HepG2 (cell line): Measurements from ENCODE around the gene NGDN. TPM values are rescaled to one million over a fixed set of nuclear protein-coding genes. Genes with fewer than 3 reads are reported as not detected.

Source experiments
- BHLHE40 ChIP-seq: IDR thresholded peaks from 2 replicates; pipeline ENCODE4 v1.6.1; 2011; ENCODE audit warnings: low read length, improper control_type of control experiment
- CHCHD3 ChIP-seq: sonication (generic); formaldehyde crosslinking; IDR thresholded peaks from 2 replicates; pipeline ENCODE4 v1.8.0; 2022; ENCODE audit warnings: mild to moderate bottlenecking, missing genetic modification reagents, moderate library complexity
- DRAP1 ChIP-seq: IDR thresholded peaks from 2 replicates; pipeline ENCODE4 v1.6.1; 2016; ENCODE audit warnings: missing genetic modification reagents, missing compliant biosample characterization
- ELF3 ChIP-seq: IDR thresholded peaks from 2 replicates; pipeline ENCODE4 v1.6.1; 2016; ENCODE audit warnings: missing genetic modification reagents, missing compliant biosample characterization
- HNF1B ChIP-seq: sonication (generic); formaldehyde crosslinking; IDR thresholded peaks from 2 replicates; pipeline ENCODE4 v1.5.1; 2020; ENCODE audit warnings: mild to moderate bottlenecking, moderate library complexity, missing genetic modification reagents
- HOXA5 ChIP-seq: sonication (generic); formaldehyde crosslinking; IDR thresholded peaks from 2 replicates; pipeline ENCODE4 v1.4.0; 2020; ENCODE audit warnings: missing genetic modification reagents
- PAXIP1 ChIP-seq: sonication (generic); formaldehyde crosslinking; conservative IDR thresholded peaks from 2 replicates; pipeline ENCODE4 v1.4.0; 2020; ENCODE audit warnings: mild to moderate bottlenecking, missing genetic modification reagents, moderate library complexity
- PHB2 ChIP-seq: fragments of 450-650 bp; IDR thresholded peaks from 2 replicates; pipeline ENCODE4 v1.6.1; 2018; ENCODE audit not compliant: partially characterized antibody
- SALL1 ChIP-seq: sonication (generic); formaldehyde crosslinking; IDR thresholded peaks from 2 replicates; pipeline ENCODE4 v1.8.0; 2022; ENCODE audit warnings: mild to moderate bottlenecking, missing genetic modification reagents
- SKIL ChIP-seq: sonication (generic); formaldehyde crosslinking; IDR thresholded peaks from 2 replicates; pipeline ENCODE4 v1.8.0; 2022; ENCODE audit warnings: missing genetic modification reagents, mild to moderate bottlenecking, moderate library complexity, borderline replicate concordance
- THAP7 ChIP-seq: sonication (generic); formaldehyde crosslinking; IDR thresholded peaks from 2 replicates; pipeline ENCODE4 v1.8.1; 2023; ENCODE audit warnings: mild to moderate bottlenecking, missing genetic modification reagents
- XRCC5 ChIP-seq: fragments of 200-400 bp; formaldehyde crosslinking; optimal IDR thresholded peaks from 2 replicates; pipeline ENCODE3; 2017; ENCODE audit warnings: mild to moderate bottlenecking, low read length
- YEATS2 ChIP-seq: sonication (generic); formaldehyde crosslinking; IDR thresholded peaks from 2 replicates; pipeline ENCODE4 v1.4.0; 2020; ENCODE audit warnings: missing genetic modification reagents, borderline replicate concordance
- ZEB1 ChIP-seq: IDR thresholded peaks from 2 replicates; pipeline ENCODE4 v1.6.1; 2012; ENCODE audit warnings: mild to moderate bottlenecking, low read depth, inconsistent platforms; ENCODE audit not compliant: insufficient replicate concordance
- ZNF574 ChIP-seq: sonication (generic); formaldehyde crosslinking; IDR thresholded peaks from 2 replicates; pipeline ENCODE4 v1.4.0; 2020; ENCODE audit warnings: missing genetic modification reagents
- ZNF644 ChIP-seq: IDR thresholded peaks from 2 replicates; pipeline ENCODE4 v1.6.1; 2016; ENCODE audit warnings: low read depth
- ZNF678 ChIP-seq: sonication (generic); formaldehyde crosslinking; IDR thresholded peaks from 2 replicates; pipeline ENCODE4 v1.4.0; 2020; ENCODE audit warnings: mild to moderate bottlenecking, missing genetic modification reagents
- polyA plus RNA-seq, 8 experiments: library from polyadenylated mRNA; depleted of rRNA in 3 of 8; stranded (reverse) in 7 of 8; unstranded in 1 of 8; fragments of >200 nt; fragmentation: Illumina TruSeq in 4 of 8; extraction: Trizol in 4 of 8; gene quantifications; 2 replicates each; pipeline versions ENCODE4 v1.2.1 to v1.2.3, GENCODE V29; 2011 to 2016; ENCODE audit warnings: low read depth in 4 of 8, missing spikeins in 1 of 8, mixed read lengths in 1 of 8; ENCODE audit not compliant: insufficient read depth in 1 of 8
- total RNA-seq, 5 experiments: library from RNA; depleted of rRNA; stranded (reverse); fragments of >200 nt; fragmentation: Illumina TruSeq; extraction: Trizol; gene quantifications; 2 replicates each; pipeline ENCODE4 v1.2.3, GENCODE V29; 2016; ENCODE audit warnings: low read depth in 1 of 5

NGDN gene
- total and polyA plus RNA-seq, 2 of the 13 experiments (the other 11 are each of a cell fraction or from before 2014, with no cell fraction given): 154 to 216 TPM

- peak; percentile 74 for TF ChIP-seq PAXIP1 (CRISPR knock-in tag)
- peak; percentile 87 for TF ChIP-seq ZNF644
- TF ChIP-seq CHCHD3 (CRISPR knock-in tag): no peak
- no peak; the same call in 1 of the 2 replicates for TF ChIP-seq DRAP1 (CRISPR knock-in tag)
- peak; percentile 28; the same call in 1 of the 2 replicates for TF ChIP-seq YEATS2 (CRISPR knock-in tag)
- no peak for TF ChIP-seq PHB2
- peak; percentile 32; the same call in 1 of the 2 replicates for TF ChIP-seq HNF1B (CRISPR knock-in tag)
- peak; percentile 84 for TF ChIP-seq ELF3 (CRISPR knock-in tag)
- no peak for TF ChIP-seq SKIL (CRISPR knock-in tag)
- TF ChIP-seq ZNF678 (CRISPR knock-in tag): no peak
- TF ChIP-seq XRCC5: peak; percentile 26
- TF ChIP-seq BHLHE40: peak; percentile 24; the same call in 1 of the 2 replicates
- TF ChIP-seq THAP7: no peak
- TF ChIP-seq HOXA5: no peak
- no peak for TF ChIP-seq ZNF574
- TF ChIP-seq ZEB1: peak; percentile 71
- TF ChIP-seq SALL1 (CRISPR knock-in tag): peak; percentile 86
These were observed 11.7 kb upstream of the NGDN start (continued) for GRCh38 chr14:23457587-23458445.
